ENCODE measurements around the gene ARF3. TPM values are rescaled to one million over a fixed set of nuclear protein-coding genes. Genes with fewer than 3 reads are reported as not detected.

ARF3 gene
- total and polyA plus RNA-seq, 9 of the 15 experiments (the other 6 are each of a cell fraction or from before 2014, with no cell fraction given) = 5.9 to 170 (median 64.4) TPM

DNA sequence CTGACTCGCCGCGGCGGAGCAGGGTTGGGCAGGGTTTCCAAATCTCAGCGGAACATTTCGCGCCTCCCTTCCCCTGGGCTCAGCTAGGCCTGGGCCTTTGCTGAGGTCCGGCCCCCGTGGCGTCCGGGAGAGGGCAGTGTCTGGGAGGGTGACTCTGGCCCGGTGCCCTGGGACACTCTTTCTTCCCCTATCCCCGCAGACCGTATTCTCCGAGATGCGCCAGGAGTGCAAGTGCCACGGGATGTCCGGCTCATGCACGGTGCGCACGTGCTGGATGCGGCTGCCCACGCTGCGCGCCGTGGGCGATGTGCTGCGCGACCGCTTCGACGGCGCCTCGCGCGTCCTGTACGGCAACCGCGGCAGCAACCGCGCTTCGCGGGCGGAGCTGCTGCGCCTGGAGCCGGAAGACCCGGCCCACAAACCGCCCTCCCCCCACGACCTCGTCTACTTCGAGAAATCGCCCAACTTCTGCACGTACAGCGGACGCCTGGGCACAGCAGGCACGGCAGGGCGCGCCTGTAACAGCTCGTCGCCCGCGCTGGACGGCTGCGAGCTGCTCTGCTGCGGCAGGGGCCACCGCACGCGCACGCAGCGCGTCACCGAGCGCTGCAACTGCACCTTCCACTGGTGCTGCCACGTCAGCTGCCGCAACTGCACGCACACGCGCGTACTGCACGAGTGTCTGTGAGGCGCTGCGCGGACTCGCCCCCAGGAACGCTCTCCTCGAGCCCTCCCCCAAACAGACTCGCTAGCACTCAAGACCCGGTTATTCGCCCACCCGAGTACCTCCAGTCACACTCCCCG is 23.9 kb upstream of the ARF3 start (continued):
- TF ChIP-seq CTCF (IDR thresholded peaks at IDR 0.05 in 2 of 3, conservative IDR thresholded peaks at IDR 0.05 in 1 of 3; ENCODE audit: insufficient read depth in 2 of 3, low read depth in 1 of 3, low read length in 3 of 3) (peak in 2 of 3 experiments; percentile 3 to 44; a peak in 2 of 6 replicates), KHSRP (IDR thresholded peaks at IDR 0.05) (no peak), L3MBTL2 (IDR thresholded peaks at IDR 0.05) (peak; percentile 53; the same call in 1 of the 2 replicates), CEBPG (CRISPR knock-in tag; IDR thresholded peaks at IDR 0.05) (0 out of 2 replicates have a peak, but pooled peaks have one; percentile 6), CEBPG (tag; conservative IDR thresholded peaks at IDR 0.05 in 1 of 2, IDR thresholded peaks at IDR 0.05 in 1 of 2) (no peak), EZH2 (IDR thresholded peaks at IDR 0.05; ENCODE audit: borderline replicate concordance, low read depth, low read length) (no peak), E2F6 (IDR thresholded peaks at IDR 0.05; ENCODE audit: borderline replicate concordance in 1 of 2, extremely low read depth in 1 of 2, insufficient read depth in 1 of 2, insufficient read length in 1 of 2, low read depth in 1 of 2, low read length in 1 of 2, poor library complexity in 1 of 2, severe bottlenecking in 1 of 2) (peak in 1 of 2 experiments; percentile 47), PHF21A (IDR thresholded peaks at IDR 0.05; ENCODE audit: borderline replicate concordance, low read depth) (peak; percentile 50; the same call in 1 of the 2 replicates), GABPA (tag; conservative IDR thresholded peaks at IDR 0.05; ENCODE audit: low read depth) (no peak), ZBTB1 (CRISPR knock-in tag; IDR thresholded peaks at IDR 0.05; ENCODE audit: borderline replicate concordance, low read depth) (peak; percentile 85; the same call in 1 of the 2 replicates), CREB1 (IDR thresholded peaks at IDR 0.05) (no peak), CREB1 (CRISPR knock-in tag; IDR thresholded peaks at IDR 0.05) (peak; percentile 35; the same call in 1 of the 2 replicates), NFIC (IDR thresholded peaks at IDR 0.05) (peak; percentile 60), EHMT2 (IDR thresholded peaks at IDR 0.05) (no peak), NRF1 (conservative IDR thresholded peaks at IDR 0.05 in 1 of 2, IDR thresholded peaks at IDR 0.05 in 1 of 2) (peak in 1 of 2 experiments; percentile 22; a peak in 2 of 4 replicates), ZBTB8A (IDR thresholded peaks at IDR 0.05; ENCODE audit: partially characterized antibody) (no peak), HNRNPLL (IDR thresholded peaks at IDR 0.05; ENCODE audit: low read depth, low read length, poor library complexity, severe bottlenecking) (peak; percentile 3)
- TF ChIP-seq, protein P1, sequence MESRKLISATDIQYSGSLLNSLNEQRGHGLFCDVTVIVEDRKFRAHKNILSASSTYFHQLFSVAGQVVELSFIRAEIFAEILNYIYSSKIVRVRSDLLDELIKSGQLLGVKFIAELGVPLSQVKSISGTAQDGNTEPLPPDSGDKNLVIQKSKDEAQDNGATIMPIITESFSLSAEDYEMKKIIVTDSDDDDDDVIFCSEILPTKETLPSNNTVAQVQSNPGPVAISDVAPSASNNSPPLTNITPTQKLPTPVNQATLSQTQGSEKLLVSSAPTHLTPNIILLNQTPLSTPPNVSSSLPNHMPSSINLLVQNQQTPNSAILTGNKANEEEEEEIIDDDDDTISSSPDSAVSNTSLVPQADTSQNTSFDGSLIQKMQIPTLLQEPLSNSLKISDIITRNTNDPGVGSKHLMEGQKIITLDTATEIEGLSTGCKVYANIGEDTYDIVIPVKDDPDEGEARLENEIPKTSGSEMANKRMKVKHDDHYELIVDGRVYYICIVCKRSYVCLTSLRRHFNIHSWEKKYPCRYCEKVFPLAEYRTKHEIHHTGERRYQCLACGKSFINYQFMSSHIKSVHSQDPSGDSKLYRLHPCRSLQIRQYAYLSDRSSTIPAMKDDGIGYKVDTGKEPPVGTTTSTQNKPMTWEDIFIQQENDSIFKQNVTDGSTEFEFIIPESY (CRISPR knock-in tag; IDR thresholded peaks at IDR 0.05) = peak; percentile 90

Measured in K562 (cell line).